ENCODE data around the gene SLC17A9.

SLC17A9 gene

DNA sequence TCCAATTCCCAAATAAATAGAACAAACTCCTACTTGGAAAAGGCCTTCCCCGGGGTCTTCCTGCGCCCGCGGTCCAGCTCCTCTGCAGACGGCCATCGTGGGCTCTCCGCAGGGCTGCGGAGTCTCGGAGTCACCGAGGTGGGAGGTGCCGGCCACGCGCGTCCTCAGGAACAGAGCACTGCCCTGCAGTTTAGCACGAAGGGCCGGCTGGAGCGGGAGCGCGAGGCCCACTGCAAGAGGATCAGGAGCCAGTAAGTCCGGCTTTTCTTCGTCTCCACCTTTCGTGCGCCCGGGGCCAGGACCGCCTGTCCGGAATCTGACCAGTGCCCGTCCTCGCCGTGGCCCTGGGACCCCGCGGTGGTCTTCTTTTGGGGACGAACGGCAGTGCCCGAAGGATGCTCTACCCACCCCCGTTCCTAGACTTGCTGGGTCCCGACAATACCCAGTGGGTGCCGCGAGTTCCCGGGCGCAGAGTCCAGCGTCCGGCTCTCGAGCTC is 52.9 kb downstream of the SLC17A9 start:
- no peak for DNase-seq (ENCODE audit: low read depth)

DNA sequence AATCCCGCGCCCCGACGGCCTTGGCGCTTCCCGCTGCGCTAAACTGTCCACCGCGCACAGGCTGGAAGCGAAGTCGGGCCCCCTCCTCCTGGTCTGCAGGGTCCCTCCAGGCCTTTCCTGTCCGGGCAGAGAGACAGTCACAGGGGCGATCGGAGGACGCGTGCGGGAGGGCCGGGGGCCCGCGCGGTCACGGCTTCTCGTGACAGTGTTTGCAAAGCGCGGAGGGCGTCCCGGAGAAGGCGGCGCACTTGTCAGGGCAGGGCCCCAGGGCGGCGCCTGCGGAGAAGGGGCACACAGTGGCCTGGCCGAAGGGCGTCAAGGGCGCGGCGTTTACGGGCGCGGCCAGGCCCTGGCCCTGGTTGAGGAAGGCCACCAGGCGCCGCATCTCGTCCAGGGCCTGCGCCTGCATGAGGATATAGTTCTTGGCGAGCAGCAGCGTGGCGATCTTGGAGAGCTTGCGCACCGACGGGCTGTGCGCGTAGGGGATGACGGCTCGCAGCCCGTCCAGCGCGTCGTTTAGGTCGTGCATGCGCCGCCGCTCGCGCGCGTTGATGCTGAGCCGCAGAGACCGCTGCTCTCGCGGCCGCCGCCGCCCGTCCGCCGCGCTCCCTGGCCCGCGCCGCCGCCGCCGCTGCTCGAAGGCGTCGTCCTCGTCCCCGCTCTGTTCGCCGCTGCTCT is 53.5 kb downstream of the SLC17A9 start:
- no peak for DNase-seq (ENCODE audit: low read depth)

DNA sequence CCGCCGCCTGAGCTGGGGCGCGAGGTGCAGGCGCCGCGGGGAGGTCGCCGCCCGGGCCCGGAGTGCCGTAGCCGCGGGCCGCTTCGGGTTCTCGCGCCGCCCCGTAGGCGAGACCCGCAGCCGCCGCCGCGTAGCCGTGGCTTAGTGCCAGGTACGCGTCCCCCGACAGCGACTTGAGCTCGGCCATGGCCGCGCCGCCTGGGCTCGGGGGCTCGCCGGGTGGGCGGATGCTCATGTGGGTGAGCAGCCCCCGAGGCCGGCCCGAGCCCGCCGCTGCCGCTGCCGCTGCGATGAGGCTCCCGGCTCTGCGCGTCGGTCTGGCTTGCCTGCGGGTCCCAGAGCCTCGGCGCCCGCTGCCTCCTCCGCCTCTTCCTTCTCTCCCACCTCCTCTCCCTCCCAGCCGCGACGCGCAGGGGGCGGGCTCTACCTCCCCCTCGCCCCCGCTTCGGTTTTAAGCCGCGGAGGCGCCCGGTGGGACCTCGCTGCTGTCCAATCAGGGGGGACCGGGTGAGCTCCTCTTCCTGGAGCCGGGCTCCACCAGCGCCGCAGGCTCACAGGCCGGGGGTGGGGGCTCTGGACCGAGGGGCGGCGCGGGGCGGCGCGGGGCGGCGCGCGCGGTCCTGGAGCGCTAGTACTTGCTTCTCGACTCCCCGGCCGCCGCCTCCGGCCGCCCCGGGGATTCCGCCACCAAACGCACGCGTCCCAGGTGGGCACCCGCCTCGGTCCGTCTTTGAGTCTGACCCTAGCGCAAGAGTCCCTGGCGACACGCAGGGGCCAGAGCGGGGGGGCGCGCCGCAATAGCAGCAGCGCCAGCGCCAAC is 54.2 kb downstream of the SLC17A9 start, which contains the start of gene BHLHE23:
Gene BHLHE23, minus strand, starts transcription at position 425 of the 820 bp plus-strand sequence. Its CDS starts 190 bp downstream, at position 235.
- no peak for DNase-seq (ENCODE audit: low read depth)

DNA sequence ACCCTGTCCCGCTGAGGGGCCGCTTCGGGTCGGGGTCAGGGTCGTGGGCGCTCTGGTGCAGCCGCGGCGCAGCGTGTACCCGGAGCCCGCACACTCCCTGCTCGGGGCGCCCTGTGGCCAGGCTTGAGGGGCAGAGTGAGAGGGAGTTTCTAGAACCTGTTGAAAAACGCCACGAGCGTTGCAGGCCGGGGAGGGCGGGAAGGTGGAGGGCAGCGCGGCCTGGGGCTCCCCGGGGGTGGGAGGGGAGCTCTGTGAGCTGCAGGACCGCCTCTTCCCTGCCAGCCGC is 54.8 kb downstream of the SLC17A9 start:
- DNase-seq (ENCODE audit: low read depth): no peak

DNA sequence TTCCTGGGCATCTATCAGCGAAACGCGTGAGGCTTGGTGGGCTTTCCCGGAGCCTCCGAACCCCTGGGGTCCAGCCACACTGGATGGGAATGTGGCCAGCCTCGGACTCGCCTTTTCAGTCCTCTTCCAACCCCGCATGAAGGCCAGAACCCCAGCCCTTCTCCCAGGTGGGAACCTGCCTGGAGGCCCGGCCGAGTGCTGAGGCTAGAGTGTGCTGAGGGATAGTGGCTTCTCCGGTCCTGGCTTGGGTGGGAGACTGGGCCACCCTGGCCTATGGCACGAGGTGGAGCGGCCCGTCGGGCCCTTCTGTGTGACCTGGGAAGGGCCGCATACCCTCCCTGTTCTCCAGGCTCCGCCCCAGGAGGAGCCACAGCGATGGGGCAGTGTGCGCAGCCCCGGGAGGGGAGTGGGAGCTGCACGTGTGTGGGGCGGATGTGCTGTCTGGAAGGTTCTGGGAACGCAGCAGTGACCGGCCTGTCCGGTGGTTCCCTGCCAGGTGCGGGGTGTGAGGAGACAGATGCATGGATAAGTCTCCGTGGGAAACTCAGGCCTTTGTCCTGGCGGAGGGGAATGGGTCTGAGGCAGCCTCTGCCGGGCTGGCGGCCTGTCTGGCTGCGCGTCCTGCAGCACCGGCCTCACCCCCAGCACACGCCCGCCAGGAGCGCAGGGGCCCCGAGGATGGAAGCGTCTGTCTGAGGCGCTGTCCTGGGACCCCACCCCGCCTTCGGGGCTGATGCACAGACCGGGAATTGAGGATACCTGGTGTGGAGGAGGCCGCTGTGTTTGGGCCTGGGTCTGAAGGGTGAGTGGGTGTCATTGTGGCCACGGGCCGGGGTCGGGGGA is 55.4 kb downstream of the SLC17A9 start:
- DNase-seq (ENCODE audit: low read depth): no peak

DNA sequence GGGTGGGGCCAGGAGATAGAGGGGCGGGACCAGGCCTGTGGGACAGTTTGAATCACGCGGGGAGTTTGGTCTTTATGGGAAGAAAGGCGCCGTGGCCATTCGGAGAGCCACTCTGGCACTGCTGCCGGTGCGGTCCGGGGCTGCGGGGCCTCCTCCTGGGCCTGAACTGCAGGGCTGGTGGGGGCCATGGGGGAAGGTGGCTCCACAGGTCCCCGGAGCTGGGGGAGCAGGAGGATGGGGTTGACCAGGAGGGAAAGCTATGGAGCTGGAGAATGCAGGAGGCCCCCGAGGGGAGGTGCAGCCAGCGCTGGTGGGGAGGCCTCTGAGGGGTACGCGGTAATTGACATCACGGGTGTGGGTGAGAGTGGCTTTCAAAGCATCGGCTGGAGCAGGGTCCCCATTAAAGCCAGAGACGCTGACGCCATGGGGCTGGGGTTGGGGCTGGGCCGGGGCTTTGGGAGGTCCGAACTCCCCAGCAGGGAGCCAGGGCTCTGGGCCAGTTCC is 56.1 kb downstream of the SLC17A9 start:
- no peak for DNase-seq (ENCODE audit: low read depth)

DNA sequence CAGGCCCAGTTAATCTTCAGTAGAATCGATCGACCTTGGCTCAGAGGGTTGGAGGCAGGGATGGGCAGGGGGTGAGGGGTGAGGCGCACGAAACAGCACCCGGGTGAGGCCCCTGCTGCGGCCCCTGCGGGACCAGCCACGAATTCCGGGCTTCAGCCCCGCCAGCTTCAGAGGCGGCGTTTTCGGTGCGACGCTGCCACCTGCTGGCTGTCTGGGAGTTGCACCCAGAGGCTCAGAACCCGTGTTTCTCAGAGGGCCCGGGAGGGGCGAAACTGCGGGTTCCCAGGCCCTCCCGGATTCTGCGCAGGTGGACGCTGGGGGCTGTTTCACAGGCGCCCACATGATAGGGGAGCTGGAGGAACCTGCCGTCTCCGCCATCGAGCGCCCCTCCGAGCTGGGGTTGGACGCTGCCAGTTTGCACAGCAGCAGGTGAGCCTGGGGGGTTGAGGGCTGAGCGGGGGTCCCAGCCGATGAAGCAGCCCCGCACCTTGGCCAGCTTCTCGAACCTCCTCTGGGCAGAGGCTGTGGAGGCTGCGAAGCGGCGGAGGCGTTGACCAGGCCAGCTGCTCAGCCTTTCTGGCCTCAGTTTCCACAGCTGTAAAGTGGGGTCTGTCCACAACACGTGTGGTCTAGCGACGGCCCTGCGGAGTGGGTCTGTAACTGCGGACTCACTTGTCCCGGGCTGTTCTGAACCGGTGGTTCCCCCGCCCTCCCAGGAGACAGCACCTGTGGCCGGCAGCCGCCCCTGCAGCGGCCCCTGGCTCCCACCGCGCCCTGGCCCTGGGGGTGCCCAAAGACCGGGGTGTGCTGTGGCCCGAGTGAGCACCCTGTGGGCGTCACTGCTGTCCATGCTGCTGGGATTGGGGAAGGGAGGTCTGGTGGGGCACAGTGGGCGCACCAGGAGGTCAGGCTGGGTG is 56.8 kb downstream of the SLC17A9 start:
- DNase-seq (ENCODE audit: low read depth): peak; percentile 13

DNA sequence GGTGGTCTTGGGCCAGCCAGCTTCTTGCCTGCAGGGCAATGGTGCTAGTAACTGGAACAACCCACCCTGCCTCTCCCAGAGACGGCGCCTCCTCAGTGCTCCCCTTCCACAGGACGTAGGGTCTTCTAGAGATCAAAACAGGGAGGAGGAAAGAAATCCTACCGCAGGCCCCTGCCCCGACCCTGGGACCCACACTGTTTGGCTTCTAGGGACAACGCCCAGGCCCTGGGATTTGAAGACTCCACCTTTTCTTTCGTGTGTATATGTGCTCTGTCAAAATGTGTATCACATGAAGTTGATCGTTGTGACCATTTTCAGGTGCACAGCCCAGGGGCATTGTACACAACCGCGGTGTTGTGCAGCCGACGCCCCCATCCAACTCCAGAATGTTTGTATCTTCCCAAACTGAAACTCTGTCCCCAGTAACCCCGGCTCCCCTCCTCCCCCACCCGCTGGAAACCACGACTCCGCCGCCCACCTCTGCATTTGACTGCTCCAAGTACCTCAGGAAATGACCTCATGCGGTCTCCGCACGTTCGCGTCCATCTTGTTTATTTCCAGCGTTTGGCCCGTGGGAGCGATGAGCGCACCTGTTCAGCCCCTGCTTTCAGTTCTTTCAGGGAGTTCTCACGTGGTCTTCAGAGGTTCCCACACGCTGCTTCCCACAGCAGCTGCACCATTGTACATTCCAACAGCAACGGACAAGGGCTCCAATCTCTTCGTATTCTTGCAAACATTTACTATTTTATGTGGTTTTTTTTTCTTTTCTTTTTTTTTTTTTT is 57.7 kb downstream of the SLC17A9 start:
- DNase-seq (ENCODE audit: low read depth): no peak

DNA sequence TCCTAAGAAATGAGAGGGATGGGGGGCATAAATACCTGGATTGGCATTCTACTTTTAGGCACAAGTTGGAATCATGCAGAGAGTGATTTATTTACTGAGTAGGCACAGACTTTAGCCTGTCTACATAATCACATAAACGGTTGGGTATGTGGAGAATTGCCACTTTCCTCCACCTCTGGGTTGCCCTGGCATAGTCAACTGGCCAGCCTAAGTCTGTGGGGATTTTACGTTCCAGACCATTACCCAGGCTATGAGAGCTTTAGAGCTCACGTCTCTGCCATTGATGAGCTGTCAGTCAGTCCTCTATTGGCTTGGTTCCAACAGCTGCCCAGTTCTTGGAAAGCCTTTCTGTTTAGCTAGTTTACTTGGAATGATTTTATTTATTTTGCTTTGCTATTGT is 59.3 kb downstream of the SLC17A9 start:
- DNase-seq (ENCODE audit: low read depth): no peak

DNA sequence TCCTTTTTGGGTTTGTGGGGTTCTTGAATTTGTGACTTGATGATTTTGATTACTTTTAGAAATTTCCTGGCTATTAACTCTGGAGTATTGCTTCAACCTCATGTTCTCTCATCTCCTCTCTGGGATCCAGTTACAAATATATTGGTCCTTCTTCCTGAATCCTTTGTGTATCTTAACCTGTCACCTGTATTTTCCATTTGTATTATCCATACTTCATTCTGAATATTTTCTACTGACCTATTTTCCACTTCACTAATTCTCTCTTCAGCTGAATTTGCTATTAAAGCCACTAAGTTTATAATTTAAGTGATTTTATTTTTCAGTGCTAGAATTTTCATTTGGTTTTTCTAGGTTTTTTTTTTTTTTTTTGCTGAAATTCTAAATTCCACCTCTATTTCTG is 60.7 kb downstream of the SLC17A9 start:
- no peak for DNase-seq (ENCODE audit: low read depth)

DNA sequence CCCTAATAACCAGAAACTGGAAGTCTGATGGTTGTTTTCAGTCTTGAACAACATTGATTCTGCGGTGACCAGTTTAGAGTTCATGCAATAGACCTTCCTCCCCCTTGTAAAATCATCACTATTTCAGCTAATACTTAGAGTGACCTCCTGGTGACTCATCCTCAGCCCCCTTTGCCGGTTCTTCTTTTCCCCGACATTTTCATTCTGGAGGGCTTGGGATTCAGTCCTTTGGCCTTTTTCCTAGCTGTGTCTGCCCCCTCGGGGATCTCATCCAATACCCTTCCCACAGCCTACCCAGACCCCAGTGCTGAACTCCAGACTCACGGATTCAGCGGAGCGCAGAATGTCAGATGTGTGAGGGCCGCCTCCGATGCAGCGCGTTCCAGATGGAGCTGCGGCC is 61.8 kb downstream of the SLC17A9 start:
- no peak for DNase-seq (ENCODE audit: low read depth)

DNA sequence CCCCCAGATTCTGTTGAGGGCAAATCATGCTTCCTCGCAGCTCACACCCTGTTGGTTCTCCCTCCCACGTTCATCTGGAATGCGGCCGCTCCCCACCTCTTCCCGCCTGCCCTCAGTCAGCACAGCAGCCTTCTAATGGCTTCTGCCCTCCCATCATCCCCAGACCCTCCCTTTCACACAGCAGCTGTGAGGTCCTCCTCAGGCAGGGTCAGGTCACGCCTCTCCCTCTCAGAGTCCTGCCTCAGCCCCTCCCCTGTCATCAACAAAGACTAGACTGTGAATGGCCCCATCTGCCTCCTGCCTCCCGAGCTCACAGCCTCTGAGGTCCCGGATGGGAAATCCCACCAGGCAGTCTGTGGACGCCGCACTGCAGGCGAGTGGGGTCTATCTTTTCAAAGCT is 62.2 kb downstream of the SLC17A9 start:
- DNase-seq (ENCODE audit: low read depth): no peak

DNA sequence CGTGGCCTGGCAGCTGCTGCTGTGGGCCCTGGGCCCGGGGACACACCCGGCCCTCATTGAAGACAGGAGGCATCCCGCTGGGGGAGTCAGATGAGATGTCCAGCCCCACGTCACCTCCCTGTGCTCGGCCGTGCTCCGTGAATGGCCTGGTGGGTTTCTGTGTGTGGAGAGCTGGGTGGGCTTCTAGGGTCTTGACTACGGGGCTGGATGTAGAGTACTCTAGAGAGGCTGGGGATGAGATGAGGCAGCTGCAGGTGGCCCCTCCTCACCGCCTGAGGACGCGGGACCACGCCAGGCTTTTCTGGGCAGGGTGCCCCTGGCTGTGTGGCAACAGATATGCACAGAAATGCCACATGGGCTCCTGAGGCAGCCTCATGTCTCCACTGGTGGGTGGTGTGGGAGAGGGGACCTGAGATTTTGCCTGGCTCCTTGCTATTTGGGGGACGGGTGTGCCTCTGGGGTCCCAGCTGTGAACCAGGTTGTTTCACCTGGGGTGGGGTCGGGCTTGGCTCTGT is 62.7 kb downstream of the SLC17A9 start:
- DNase-seq (ENCODE audit: low read depth): no peak

DNA sequence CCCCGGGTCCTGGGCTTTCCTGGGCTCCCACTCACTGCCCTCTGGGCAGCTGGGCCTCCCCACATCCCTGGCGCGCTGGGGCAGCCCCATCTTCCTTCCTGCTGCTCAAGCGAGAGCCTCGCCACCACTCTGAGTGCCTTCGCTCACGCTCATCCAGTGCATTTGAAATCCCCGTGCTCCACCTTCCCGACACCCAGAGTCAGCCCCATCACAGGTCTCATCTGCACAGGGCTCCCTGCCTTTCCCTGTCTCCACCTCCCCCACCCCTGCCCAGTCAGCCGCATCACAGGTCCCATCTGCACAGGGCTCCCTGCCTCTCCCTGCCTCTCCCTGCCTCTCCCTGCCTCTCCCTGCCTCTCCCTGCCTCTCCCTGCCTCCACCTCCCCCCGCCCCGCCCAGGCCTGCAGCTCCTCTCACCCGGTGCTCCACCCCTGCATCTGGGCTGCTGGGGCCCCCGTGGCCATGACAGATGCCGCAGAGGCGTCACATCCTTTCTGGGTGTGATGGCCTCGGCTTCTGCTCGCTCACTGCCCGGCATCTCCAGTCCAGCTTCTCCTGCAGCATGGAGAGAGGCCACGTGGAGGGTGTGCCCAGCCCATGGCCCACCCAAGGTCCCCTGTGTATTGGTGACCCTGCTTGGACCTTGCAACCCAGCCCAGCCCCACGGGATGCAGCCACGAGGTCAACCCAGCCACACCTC is 63.3 kb downstream of the SLC17A9 start:
- no peak for DNase-seq (ENCODE audit: low read depth)

DNA sequence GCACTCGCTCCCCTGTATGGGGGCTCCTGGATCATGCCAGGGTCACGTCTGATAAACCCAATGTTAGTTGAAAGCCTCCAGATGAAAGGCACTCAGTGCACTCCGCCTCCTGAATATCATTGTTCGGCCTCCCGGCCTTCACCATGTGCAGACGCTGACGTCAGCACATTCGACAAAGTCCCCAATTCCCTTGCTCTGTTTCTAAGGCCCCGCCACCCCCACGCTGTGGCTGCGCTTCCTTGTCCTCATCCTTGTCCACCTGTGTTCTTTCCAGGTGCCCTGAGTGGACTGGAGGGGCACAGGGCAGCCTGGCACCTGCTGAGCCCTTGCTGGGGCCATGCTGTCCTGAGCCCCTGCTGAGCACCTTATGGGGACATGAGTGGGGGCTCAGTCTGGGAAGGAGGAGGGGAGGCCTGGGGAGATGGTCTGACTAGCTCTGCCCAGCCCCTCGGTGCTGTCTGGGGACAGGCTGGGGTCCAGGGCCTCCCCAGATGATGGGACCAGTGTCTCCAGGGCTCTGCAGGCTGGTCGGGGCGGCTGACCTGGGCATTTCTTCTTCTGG is 64.1 kb downstream of the SLC17A9 start:
- DNase-seq (ENCODE audit: low read depth): no peak

DNA sequence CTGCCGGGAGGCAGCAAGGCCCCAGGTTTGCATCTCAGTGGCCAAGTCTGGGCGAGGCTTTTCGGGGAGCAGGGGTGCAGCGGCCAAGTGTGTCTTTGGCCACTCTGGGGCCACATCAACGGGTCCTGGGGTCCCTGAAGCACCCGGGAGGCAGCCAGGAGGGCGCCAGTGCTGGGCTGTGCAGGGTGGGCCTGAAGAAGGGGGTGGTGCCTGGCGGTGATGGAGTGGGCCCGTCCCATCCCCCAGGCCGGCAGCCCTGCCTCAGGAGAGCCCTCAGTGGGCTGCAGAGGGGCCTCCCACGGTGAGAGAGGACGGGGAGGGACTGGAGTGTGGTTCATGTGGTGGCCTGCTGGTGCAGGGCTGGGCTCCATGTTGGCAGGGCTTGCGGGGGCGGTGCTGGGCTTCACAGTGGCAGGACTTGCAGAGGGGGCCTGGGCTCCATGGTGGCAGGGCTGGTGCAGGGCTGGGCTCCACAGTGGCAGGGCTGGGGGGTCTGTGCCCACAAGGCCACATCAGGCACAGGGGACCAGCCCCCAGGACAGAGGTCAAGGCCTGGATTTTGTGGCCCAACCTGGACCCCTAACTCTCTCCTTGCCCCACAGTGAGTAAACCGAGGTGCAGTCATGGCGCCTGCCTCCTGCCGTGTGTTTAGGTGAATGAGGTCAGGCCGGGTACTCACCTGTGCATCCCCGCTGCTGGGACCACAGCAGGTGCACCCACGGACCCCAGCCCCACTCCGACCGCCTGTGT is 64.7 kb downstream of the SLC17A9 start:
- no peak for DNase-seq (ENCODE audit: low read depth)

DNA sequence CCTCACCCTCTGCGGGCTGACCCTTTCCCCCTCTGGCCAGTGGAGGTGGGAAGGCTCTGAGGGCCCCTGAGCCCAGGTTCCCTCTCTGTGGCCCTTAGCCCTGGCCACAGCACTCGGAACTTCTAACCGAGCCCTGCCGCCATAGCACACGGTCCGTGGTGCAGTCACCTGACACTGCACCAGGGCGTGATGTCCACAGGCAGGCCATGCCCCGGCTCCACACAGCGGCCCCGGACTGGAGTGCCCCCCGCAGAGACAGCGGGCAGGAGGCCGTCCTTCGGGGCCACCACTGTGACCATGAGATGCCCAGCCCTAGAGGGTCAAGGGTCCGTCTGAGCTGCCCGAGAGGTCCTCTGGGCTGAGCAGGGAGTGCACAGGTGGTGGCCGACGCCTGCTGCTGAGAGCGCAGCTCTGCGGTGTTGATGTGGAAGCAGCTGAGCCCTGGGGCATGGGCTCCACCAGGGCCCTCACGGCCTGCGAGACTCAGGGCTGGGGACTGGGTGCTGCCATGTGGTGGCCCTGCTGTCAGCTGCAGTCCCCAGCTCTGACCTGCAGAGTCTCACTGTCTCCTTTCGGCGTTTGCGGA is 65.4 kb downstream of the SLC17A9 start:
- DNase-seq (ENCODE audit: low read depth): no peak
